SHP77 (cell line): Measurements from ENCODE around the gene LATS1.
"Not testable (repeated sequence)": the region's sequence is repeated elsewhere in the genome, so short reads cannot be mapped to it uniquely, and the experiment has no call there.

Experiments
- DNase-seq, 2 experiments: peaks; one replicate each; lab custom pipeline; 2025; lab: John Stamatoyannopoulos, UW

Gene LATS1

GRCh38 chr6:149717588-149718458 lies at the start of gene LATS1:
Gene LATS1 (minus strand): TSS chr6:149718101. CDS start chr6:149702126, 15,975 bp downstream.
- peak; percentile 70 to 89 for DNase-seq

GRCh38 chr6:149766156-149766769 lies 48.4 kb upstream of the LATS1 start:
- no peak for DNase-seq

GRCh38 chr6:149763866-149764265 lies 46.0 kb upstream of the LATS1 start:
- DNase-seq: no peak

- no peak for DNase-seq
These were observed 43.5 kb upstream of the LATS1 start for GRCh38 chr6:149761438-149761837.

GRCh38 chr6:149756261-149756636 lies 38.3 kb upstream of the LATS1 start:
- DNase-seq: no peak

- DNase-seq: no peak
These were observed 37.7 kb upstream of the LATS1 start for GRCh38 chr6:149755300-149756260.

DNA sequence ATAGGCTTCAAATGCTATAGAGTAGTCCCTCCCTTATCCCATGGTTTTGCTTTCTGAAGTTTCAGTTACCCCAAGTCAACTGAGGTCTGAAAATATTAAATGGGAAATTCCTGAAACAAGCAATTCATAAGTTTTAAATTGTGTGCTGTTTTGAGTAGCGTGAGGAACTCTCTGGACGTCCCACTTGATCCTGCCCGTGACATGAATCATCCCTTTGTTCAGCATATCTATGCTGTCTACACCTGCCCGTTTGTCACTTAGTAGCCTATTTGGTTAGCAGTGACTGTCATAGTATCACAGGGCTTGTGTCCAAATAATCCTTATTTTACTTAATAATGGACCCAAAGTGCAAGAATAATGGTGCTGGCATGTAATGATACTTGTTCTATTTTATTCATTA lies 36.6 kb upstream of the LATS1 start:
- DNase-seq: no peak

DNA sequence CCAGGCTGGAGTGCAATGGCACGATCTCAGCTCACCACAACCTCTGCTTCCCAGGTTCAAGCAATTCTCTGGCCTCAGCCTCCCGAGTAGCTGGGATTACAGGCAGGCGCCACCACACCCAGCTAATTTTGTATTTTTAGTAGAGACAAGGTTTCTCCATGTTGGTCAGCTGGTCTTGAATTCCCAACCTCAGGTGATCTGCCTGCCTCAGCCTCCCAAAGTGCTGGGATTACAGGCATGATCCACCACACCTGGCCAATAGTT lies 35.4 kb upstream of the LATS1 start:
- DNase-seq: not testable (repeated sequence)

DNA sequence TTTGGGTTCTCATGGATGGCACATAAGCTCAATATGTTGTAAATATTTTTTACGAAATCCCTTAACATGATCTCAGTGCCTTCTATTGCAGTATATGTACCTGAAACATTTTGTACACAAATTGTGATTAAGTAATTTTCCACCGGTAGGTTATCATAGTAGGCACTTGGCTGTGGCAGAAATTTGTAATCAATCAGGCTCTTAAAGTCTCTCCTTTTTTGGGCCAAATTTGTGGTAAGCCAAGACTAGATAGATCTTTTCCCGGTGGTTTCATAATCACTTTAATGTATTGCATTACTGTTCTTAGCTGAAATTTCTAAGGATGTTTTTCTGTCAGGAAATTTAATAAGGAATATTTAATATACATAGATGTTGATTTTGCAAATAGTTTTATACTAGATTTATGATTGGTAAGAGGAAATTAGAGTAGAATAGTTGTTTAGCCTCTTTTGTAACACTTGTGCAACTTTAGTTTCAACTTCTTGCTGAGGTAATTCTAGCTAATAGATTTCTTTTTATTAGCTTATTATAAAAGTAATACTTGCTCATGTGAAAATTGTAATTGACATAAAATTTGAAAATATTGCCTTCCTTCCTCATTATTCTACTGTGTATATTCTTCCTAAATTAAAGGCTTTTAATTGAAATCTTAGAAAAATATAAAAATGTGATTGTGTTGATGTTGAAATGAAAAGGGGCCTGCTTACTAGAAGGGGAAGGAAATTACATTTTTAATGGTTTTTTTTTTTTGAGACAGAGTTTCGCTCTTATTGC lies 34.9 kb upstream of the LATS1 start:
- no peak for DNase-seq

DNA sequence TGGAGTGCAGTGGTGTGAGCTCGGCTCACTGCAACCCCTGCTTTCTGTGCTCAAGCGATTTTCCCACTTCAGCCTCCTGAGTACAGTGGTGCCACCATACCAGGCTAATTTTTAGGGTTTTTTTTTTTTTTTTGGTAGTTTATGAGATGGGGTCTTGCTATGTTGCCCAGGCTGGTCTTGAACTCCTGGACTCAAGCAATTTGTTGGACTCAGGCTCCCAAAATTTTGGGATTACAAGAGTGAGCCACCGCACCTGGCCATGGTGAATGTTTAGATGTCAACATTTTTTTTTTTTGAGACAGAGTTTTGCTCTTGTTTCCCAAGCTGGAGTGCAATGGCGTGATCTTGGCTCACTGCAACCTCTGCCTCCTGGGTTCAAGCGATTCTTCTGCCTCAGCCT lies 34.0 kb upstream of the LATS1 start:
- DNase-seq: not testable (repeated sequence)

GRCh38 chr6:149751239-149751638 lies 33.3 kb upstream of the LATS1 start:
- DNase-seq: no peak

GRCh38 chr6:149750136-149750609 lies 32.3 kb upstream of the LATS1 start:
- peak; percentile 46 to 59 for DNase-seq

- peak; percentile 79 to 91 for DNase-seq
These were observed 31.8 kb upstream of the LATS1 start, which contains the start of gene PCMT1 for GRCh38 chr6:149749594-149750135. Gene PCMT1 (plus strand): TSS chr6:149749741. CDS start chr6:149749902, 161 bp downstream.

DNA sequence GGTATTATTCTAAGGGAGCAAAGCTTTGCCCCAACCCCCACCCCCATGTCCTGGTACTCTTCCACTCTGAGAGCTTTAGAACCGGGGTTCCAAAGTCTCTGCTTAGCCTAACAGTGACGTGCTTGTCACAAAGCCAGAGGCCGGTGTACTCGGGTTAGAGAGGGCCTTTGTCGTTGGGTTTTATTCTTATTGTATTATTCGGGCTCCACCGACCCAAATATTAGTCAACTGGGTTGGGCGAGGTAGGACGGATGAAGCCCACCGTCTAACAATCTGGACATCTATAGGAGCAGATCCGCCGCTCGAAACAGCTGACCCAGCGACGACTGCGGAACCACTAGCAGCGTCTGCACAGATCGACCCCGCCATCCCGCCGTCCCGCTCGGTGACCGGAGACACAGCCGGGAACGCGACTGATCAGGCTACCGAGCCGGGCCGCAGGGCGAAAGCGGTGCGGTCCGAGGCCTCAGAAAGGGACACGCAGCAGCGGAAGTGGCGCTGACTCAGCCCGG lies 31.2 kb upstream of the LATS1 start:
- not testable (repeated sequence) for DNase-seq

- DNase-seq: peak; percentile 90 to 95
These were observed 28.4 kb upstream of the LATS1 start, which contains the start of gene NUP43 for GRCh38 chr6:149746147-149746946. Gene NUP43 (minus strand): TSS chr6:149746529. CDS start chr6:149746495, 34 bp downstream.

- not testable (repeated sequence) for DNase-seq
These were observed 27.4 kb upstream of the LATS1 start for GRCh38 chr6:149745252-149745651.

GRCh38 chr6:149734915-149735314 lies 17.0 kb upstream of the LATS1 start:
- no peak for DNase-seq

DNA sequence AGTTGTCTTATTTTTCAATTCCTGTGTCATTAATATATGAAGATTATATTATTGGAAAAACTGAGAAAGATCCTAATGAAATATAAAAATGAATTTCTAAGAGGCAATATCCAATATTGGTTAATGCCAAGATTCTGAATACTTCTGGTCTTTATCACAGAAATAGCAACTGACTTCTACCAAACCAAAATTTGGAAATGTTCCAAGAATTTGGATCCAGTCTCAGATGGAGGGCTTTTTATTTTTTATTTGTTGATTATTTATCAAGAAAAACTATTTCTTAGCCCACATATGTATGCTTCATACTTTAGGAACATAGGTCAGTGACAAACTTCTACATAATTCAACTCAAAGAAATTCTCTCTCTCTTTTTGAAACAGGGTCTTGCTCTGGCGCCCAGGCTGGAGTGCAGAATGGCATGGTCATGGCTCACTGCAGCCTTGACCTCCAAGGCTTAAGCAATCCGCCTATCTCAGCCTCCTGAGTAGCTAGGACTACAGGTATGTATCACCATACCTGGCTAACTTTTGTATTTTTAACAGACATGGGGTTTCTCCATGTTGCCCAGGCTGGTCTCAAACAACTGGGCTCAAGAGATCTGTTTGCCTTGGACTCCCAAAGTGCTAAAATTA lies 15.3 kb upstream of the LATS1 start:
- DNase-seq: no peak

DNA sequence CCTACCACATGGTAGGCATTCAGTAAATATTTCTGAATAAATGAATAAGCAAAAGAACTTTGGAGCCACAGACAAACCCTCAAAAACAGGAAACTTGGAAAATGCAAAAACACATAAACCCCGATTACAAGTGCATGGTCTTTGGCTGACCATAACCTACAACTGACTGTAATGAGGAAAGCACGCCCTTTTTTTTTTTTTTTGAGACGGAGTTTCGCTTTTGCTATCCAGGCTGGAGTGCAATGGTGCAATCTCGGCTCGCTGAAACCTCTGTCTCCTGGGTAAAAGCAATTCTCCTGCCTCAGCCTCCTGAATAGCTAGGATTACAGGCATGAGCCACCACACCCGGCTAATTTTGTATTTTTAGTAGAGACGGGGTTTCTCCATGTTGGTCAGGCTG lies 11.9 kb upstream of the LATS1 start:
- DNase-seq: no peak
